ENCODE data around the gene TRMU.

The TRMU gene

DNA sequence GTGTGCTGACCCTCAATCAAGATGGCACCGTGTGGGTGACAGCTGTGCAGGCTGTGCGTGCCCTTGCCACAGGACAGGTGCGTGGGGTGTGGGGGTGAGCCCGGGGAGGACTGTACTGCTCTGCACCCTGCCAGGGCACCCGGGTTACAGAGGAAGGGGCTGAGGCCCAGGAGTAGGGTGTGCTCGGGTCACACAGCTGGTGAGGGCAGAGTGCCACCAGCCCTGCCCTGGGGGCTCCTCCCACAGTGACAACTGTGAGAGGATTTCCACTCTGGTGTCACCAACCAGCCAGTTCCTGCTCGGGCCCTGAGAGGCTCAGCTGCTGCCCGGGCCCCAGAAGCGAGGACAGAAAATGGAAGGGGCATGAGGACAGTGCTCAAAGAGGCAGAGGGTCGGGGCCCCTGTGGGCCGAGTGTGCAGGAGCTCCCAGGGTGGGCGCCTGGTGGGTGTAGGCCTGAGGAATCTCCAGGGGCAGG, 20.5 kb downstream of the TRMU start:
- DNase-seq (ENCODE audit: low read depth in 2 of 2), result no peak

GRCh38 chr22:46356496-46357480, 21.3 kb downstream of the TRMU start:
- no peak for DNase-seq (ENCODE audit: low read depth in 2 of 2)

DNA sequence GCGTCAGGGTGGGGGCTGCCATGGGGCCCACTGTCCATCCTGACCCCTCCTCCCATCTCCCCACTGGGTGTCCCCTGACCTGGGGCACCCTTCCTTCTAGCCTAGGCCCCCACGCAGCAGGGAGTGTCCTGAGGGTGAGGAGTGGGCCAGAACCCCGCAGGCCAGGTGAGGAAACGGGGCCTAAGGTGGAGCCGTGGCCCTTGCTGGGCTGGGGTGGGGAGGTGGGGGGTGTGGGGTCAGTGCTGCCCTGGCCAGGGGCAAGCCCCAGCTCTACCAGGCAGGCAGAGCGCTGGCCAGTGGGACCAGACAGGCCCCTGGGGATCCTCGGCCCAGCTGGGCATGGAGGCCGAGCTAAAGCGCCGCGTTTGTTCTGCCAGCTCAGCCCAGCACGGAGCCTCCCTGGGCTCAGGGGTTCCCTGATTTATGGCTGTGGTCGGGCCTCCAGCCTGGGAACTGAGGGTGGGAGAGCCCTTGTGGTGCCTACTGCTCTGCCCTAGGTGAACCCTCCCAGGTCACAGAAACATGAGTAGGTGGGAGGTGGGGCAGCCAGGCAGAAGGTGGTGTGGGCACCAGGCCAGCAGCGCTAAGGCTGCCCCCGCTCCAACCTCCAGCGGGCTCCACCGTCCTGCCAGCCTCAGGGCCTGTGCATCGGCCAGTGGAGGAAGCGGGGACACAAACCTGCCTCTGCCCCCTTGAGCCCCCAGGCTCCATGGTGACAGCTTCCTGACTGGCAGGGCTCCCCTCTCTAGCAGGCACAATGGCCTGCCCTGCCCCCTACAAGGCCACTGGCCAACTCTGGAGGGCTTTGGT, 22.4 kb downstream of the TRMU start:
- no peak for DNase-seq (ENCODE audit: low read depth in 2 of 2)

DNA sequence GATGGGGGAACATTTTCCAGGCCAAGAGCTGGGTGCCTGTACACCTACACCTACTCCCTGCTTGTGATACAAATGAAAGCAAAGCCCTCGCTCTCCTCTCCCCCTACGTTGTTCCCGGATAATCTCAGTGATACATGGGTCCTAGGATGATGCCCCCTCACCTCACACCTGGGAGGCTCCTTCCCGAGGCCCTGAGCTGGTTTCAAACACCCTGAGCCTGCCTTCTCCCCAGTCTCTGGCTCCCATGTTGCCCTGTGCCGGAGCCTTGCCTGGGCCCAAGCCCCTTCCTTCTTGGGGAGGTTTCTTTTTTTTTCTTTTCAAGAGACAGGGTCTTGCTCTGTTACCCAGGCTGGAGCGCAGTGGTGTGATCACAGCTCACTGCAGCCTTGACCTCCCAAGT, 23.3 kb downstream of the TRMU start:
- no peak for DNase-seq (ENCODE audit: low read depth in 2 of 2)

- no peak for DNase-seq (ENCODE audit: low read depth in 2 of 2)
These were observed 23.8 kb downstream of the TRMU start for GRCh38 chr22:46359362-46359761.

DNA sequence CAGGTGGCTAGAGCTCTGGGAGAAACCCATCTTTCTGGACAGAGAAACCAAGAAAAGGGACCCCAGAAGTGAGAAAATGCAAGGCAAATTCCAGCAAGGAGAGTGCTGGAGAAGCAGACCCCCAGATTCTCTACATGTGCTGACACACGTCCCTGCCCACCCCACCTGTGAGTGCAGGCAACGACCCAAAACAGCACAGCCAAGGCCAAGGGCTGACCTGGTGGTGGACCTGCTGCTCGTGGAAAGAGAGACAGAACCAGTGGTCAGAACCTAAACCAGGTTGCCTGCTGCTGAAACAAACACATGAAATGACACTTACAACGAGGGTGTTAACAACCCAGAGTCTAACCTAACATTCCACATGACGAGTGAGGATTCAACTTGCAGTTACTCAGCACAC, 24.6 kb downstream of the TRMU start:
- no peak for DNase-seq (ENCODE audit: low read depth in 2 of 2)

- DNase-seq (ENCODE audit: low read depth in 2 of 2), result no peak
These were observed 25.4 kb downstream of the TRMU start for GRCh38 chr22:46360891-46361290.

GRCh38 chr22:46361826-46362202, 26.3 kb downstream of the TRMU start:
- DNase-seq (ENCODE audit: low read depth in 2 of 2), result no peak

GRCh38 chr22:46362203-46362933, 26.9 kb downstream of the TRMU start:
- no peak for DNase-seq (ENCODE audit: low read depth in 2 of 2)

DNA sequence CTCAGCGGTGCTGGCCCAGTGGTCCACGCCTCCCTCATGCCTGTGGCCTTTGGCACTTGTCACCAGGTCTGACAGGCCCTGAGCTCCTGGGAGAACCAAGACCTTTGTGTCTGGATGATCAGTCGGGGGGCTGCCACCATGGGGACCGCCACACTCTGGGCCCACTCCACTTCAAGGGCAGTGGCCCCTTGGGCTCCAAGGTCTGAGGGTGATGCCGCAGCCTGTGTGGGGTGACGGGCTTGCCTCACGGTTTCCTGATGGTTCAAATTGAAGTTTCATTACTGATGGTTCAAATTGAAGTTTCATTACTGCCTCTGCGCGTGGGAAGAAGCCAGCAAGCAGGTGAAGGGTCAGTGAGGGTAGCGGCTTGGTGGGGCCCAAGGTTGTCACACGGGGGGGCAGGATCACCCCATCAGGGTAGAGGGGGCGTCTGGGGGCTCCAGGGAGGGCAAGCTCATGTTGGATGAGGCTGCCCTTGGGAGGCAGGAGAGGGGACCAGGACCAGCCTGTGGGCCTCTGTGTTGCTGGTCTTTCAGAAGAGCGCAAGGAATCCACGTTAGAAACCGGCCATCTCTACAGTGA, 27.5 kb downstream of the TRMU start:
- DNase-seq (ENCODE audit: low read depth in 2 of 2), result no peak

DNA sequence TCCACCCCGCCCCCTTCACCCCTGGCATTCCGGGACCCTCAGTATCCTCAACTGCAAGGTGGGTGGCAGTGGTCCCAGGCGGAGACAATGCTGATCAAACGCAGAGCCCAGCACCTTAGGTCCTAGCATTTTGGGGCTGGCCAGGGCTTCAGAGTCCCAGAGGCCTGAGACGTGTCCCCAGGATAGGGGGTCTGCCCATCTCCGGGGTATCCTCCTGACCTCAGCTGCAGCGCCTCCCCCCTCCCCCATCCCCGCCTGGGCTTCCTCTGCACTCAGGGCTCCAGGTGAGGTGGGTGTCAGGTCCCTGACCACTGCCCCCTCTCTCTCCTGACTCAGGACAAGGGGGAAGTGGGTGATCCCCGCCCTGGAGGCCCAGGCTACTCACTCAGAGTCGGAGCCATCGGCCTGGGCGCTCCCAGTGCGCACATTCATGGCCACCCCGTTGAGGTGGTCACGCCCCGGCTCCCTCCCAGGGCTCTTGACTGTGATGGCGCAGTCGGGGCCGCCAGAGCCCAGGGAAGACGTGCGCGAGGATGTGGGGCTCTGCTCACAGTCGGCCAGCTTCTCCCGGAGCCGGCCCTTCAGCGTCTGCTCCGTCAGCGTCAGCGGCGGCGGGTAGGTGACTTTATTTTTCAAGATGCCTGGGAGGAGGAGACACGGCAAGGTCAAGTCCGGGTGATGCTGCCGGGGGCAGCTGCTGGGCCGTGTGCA, 28.3 kb downstream of the TRMU start:
- no peak for DNase-seq (ENCODE audit: low read depth in 2 of 2)

DNA sequence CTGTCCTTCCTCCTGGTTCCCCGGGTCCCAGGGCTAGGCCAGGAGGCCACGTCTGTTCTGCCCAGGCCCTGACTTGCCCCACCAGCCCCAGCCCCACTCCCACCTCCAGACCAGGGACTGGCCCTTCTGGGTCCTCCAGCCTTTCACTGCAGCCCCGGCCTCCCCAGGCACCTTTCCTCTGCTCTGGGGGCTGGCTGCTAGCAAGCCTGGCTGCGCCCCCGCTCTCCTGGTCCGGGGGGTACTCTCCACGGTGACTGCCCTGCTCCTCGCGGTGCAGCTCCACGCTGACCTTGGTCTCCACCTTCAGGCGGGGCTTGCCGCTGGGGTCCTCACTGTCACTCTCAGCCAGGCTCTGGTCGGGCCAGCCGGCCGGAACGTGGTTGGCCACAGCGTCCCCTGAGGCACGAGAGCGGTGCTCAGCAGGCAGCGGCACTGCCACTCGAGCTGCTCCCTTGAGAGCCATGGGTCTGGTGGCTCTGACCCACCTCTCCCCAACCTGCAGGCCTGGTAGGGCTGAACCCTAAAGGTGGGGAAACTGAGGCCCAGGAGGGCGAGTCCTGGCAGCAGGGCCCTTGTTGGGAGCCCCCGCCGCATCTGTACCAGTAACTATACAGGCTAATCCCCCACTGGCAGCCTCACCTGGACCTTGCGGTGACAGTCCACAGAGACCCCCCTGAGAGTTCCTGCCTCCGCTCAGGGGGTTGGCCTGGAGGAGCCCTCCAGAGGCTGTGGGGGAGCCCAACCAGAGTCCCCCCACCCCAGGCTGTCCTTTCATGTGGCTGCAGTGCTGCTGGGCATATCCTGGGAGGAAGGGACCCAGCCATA, 29.0 kb downstream of the TRMU start:
- DNase-seq (ENCODE audit: low read depth in 2 of 2), result no peak

GRCh38 chr22:46365166-46365624, 29.7 kb downstream of the TRMU start:
- DNase-seq (ENCODE audit: low read depth in 2 of 2), result no peak

DNA sequence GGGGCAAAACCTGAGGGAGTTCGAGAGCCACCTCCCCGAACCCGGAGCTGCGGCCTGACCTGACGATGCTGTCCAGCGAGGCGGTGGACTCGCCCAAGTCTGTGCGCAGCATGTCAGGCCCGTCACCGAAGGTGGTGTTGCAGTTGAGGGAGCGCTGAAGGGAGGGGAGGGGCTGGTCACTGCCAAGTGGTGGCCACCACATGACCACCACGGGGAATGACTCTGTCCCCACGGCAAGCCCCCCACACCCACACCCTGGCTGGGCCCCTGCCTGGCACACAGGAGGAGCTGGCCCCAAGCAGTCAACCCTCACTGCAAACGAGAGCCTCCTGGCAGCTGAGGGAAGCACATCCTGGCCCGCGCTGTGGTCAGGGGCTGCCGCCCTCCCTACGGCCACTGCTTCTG, 30.8 kb downstream of the TRMU start:
- no peak for DNase-seq (ENCODE audit: low read depth in 2 of 2)

DNA sequence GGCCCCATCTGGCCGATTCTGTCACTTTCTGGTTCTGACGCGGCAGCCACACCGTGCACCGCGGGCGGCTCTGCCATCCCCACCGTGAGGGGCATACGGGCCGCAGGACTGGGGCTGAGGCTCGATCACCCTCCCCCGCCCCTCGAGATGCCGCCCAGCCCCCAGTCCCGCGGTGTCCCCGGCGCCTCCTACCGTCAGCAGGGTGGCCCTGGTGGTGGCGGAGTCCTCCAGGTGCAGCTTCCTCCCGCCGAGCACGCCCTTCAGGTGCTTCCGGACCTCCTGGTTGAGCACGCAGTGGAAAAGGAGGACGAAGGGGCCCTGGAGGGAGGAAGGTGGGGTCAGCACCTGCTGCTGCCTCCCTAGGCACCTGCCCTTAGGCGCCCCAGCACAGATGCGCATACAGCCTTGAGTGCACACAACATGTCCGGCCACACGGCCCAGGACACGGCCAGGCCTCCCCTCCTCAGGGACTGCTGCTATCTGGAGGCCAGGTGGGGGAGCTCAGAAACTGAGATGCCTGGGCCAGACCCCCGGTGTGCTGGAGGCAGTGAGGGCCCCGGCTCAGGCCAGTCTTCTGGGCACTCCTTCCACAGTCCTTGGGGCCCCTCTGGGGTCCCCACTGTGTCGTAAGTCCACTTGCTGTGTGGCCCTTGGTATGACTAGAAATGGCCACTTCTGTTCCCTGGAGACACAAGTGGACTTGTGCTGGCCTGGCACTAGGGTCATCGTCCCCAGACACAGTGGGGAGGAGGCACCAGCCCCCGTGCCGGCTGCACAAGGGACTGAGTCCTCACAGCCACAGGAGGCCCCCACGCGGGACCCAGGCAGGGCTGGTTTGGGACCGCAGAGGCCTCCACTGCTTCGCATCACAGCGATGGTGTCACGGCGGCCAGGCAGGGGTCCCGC, 31.5 kb downstream of the TRMU start:
- no peak for DNase-seq (ENCODE audit: low read depth in 2 of 2)

- DNase-seq (ENCODE audit: low read depth in 2 of 2), result peak; percentile 31 to 41
These were observed 32.2 kb downstream of the TRMU start for GRCh38 chr22:46367707-46368191.

- DNase-seq (ENCODE audit: low read depth in 2 of 2), result no peak
These were observed 32.9 kb downstream of the TRMU start for GRCh38 chr22:46368422-46368821.

DNA sequence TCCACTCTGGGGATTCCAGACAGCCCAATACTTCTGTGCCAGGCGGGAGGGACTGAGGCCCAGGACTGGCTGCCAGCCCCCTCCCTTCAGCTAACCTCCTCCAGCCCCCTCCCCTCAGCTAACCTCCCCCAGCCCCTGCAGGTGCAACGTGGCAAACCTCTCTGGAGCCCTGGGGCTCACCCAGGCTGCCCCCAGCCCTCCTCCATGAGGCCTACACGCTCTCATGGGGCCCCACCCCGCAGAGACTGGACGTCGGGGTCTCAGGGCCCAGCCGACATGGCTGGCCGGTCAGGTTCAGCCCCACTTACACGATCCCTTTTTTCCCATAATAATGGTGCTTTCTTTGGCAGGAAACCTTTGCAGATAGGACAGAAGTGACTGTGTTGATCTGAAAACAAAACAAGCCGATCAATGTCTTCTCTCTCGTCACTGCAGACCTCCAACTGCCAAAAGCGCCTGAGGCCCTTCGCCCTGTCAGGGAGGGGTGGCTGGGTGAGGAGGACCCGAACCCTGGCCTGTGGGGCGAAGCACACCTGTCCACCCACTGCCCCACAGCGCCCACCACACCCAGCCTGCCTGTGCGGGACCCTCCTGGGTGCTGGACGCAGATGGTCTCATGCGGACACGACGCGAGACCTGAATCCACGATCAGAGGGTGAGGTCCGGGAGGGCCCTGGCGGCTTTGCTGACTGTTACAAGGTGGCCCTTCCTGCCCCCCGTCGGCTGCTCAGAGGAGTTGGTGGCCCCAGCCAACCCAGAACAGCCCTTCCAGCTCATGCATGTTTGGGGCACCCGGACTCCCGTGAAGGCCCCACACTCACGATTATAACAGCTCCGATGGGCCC, 33.6 kb downstream of the TRMU start:
- no peak for DNase-seq (ENCODE audit: low read depth in 2 of 2)
